Measurements from ENCODE around the gene ESYT2.

ESYT2 gene

GRCh38 chr7:158695726-158696452 lies 133.4 kb downstream of the ESYT2 start:
- peak; percentile 43 for DNase-seq (ENCODE audit: low read depth)

DNA sequence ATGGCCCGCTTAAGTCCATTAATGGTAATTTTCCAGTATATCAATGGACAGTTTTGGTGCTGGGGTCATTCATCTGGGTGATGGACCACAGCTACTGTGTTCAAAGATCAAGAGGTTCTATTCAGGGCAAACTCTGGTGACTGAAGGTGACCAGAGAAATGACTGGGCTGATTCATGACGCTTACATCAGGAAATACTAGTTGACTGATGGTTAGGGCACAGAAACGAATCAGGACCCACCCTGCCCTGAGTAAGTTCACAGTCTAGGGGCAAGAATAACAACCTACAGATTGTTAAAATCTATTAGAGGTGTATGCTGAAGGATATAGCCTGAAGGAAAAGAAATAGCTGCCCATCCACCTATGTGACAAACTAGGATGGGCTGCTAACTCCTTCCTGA lies 134.3 kb downstream of the ESYT2 start:
- no peak for DNase-seq (ENCODE audit: low read depth)

- DNase-seq (ENCODE audit: low read depth): no peak
Observed at GRCh38 chr7:158694650-158695049, 134.7 kb downstream of the ESYT2 start.

- DNase-seq (ENCODE audit: low read depth): no peak
Observed at GRCh38 chr7:158689488-158689887, 139.8 kb downstream of the ESYT2 start.

DNA sequence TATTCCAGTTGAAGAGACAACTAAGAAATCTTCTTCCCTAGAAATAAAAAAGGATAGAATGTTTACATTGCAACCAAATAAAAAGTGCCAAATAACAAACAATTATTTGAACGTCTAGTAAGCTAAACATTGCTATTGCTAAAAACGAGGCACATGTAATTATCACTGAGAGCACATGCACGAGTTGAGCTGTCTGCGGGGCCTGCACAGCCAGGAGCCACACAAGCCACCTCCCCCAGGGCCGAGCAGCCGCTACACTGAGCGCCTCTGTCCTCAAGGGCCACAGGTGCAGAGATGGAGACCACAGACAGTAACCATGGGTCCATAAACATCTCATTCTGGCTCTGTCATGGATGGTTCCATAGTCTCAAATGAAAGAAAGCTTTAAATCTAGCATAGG lies 141.9 kb downstream of the ESYT2 start:
- no peak for DNase-seq (ENCODE audit: low read depth)

DNA sequence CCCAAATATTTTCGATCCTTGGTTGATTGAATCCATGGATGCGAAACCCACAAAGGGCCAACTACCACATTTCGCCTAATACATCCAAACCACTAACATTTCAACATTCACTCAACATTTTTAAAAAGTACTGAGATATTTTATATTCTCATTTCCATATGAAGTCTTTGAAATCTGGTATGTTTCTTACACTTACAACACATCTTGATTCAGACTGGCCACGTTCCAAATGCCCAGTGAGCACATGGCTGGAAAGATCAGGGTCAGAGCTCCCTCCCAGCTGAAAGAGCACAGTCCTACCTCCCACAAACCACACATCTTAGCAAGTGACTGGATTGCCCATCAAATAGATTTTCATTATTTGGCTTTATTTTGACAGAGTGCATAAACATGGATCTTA lies 143.6 kb downstream of the ESYT2 start:
- DNase-seq (ENCODE audit: low read depth): no peak

DNA sequence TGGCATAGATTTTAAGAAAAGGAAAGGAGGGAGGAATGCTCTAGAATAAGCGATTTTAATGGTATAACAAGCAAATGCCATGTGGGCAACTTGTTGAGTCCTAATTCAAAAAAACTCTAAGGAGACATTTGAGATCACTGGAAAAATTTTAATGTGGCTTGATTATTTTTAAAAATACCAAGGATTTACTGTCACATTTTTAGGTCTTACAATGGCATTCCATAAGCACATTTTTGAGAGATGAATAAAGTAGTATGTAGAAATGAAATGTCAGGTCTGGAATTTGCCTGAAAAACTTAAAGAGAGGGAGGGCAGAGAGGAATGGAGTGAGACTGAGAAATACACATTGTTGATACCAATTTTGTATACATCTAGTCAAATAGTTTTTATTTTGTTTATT lies 145.0 kb downstream of the ESYT2 start:
- no peak for DNase-seq (ENCODE audit: low read depth)

DNA sequence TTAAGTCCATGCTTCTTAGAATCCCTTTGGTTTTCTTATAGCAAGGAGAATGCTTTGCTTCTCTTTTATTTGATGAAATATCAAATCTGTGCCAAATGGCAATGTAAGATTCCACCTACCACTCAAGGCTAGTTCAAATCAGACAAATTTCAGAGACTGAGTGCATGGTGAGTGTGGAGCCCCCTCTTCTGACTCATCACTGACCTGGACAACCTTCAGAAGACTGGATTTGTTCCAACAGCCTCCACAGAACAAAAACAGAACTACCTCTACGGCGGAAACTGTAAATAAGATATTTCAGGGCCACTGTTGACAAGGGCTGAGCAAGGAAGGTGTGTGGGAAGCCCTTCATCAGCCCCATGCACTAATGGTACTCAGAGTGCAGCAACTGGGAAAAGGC lies 145.8 kb downstream of the ESYT2 start:
- no peak for DNase-seq (ENCODE audit: low read depth)

DNA sequence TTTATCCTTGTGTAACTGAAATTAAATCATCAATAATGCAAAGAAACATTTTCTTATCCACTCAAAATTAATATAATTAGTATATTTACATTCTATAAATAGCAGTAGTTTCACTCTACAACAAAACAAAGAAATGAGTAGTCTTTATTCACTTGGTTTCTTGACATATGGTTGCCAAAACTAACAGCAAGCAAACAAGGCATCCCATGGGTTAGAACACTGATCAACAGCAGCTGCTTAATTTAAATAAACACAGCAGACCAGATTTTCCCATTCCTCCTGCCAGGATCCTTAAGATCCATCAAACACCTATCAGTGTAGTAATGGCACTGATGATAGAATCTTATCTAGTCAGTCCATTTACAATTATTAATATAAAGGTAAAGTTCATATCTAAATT lies 146.9 kb downstream of the ESYT2 start:
- no peak for DNase-seq (ENCODE audit: low read depth)

All from GM04503 (cell line).